ENCODE data around the gene TRAK1. TPM values are rescaled to one million over a fixed set of nuclear protein-coding genes. Genes with fewer than 3 reads are reported as not detected.

The TRAK1 gene
- polyA plus RNA-seq, 4 donors = 29.8 to 51.2 (median 46.7) TPM

DNA sequence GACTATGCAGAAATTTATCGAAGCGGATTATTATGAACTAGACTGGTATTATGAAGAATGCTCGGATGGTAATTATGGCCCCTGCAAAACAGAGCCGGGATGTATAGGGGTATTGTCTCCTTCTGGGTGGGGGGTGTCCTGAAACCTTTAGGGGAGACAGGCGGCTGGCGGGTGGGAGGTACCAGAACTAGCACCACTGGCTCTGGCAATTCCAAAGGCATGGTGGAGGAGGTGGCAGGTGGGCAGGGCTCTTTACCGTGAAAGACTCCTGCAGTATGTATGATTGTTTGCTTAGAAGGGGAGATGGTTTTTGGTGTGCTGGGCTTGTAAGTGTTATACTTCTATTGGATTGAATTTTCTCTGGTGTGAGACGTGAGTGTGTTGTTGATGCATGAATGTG, 58.4 kb downstream of the TRAK1 start:
- no peak for DNase-seq (ENCODE audit: low read depth in 4 of 4, low spot score in 3 of 4)

DNA sequence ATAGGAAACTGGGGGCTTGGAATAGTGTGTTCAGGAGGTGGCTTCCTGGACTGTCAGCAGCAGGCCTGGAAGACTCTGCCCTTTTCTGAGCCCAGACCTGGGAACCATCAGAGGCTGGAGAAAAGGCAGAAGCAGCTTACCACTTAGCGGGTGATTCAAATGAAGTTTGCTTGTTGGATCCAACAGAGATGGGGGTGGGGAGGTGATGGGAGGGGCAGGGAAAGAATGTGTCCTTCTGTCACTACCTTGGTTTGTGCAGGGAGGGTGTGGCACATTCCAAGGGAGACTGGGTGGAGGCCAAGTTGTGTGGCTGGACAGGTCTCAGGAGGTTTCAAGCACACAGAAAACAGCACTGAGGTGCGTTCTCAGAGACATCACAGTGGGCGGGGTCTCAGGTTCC, 58.8 kb downstream of the TRAK1 start:
- no peak for DNase-seq (ENCODE audit: low read depth in 4 of 4, low spot score in 3 of 4)

DNA sequence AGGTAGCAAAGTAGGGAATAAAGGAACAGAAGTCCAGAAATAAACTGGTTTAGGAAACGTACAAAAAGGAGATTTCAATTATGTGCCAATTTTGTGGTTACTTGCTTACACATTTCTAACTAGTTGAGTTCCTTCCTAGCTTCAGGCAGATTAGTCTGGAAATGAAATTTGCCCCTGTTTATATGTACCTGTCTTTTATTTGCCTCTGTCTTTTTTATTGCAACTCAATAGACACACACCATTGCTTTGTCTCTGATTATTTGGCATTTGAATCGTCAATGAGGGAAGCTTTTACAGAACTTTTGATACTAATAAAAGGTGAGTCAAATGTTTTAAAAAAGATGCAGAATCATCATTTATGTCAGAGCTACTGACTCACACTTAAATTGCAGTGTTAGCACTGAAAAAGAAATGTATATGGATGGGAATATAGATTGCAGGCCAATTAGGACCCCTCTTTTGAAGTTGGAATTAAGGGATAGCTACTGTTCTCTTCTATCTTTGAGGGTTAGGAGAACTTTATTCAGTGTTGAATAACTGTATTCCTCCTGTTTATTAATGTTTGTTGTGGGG, 60.5 kb downstream of the TRAK1 start:
- DNase-seq (ENCODE audit: low read depth in 4 of 4, low spot score in 3 of 4) = no peak

GRCh38 chr3:42152193-42152592, 61.0 kb downstream of the TRAK1 start:
- no peak for DNase-seq (ENCODE audit: low read depth in 4 of 4, low spot score in 3 of 4)

DNA sequence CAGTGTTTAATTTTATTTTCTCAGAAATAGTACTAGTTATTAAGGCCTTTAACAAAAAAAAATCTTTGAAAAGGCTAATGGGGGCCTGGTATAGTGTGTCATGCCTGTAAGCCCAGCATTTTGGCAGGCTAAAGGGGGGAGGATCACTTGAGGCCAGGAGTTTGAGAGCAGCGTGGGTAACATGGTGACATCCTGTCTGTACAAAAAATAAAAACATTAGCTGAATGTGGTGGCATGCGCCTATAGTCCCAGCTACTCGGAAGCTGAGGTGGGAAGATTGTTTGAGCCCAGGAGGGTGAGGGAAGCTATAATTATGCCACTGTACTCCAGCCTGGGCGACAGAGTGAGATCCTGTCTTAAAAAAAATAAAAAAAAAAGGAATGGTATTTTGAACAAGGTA, 61.9 kb downstream of the TRAK1 start:
- no peak for DNase-seq (ENCODE audit: low read depth in 4 of 4, low spot score in 3 of 4)

DNA sequence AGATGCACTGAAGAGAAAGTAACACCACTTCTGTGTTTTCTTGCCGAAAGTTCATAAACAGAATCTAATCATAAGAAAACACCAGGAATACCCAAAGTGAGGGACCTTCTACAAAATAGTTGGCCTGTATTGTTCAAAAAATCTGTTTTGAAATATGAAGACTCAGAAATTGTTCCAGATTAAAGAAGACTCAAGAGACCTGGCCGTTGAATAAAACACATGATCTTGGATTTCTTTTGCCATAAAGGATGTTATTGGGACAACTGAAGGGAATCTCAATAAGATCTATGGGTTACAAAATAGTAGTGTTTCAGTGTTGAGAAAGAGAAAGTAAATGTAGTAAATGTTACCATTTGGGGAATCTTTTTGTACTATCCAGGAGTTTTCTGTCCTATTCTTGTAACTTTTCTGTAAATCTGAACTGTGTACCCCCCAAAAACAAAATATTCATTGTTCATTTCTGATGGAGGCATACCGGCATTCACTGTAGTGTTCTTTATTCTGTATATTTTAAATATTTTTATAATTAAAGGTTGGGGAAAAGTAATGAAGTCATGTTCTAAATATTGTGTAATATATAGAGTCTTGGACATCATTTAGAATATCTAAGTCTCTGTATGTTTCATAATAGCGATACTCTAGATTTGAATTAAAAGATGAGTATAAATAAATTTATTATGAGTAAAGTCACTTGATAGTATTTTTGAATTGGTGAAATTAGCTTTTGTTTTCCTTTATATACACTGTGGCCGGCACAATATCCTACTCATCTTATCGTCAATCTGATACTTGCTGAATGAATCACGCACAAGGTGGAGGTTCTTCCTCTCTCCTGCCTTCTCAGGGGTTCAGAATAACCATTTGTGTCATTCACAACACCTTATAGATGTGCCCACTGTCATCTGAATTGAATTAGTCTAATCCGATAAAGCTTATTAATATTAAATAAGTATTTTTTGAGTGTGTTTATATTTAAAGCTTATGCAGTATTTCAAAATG, 66.7 kb downstream of the TRAK1 start:
- no peak for DNase-seq (ENCODE audit: low read depth in 4 of 4, low spot score in 3 of 4)

DNA sequence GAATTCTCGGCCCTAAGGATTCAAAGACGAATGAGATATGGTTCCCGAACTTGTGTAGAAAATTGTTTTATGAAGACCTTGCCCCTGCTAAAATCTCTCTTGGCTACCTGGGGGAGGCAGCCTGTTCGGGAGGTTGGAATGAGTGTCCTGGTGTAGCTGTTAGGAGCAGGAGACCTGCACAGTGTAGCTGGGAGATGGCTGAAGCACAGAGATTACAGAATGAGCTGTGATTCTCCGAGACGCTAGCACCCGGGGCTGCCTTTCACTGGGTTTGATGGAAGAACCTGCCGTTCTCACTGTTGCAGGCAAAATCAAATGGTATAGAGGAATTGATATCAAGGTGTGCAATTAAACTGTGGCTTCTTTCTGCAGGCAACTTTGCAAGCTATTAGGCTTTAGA, 68.0 kb downstream of the TRAK1 start:
- no peak for DNase-seq (ENCODE audit: low read depth in 4 of 4, low spot score in 3 of 4)

DNA sequence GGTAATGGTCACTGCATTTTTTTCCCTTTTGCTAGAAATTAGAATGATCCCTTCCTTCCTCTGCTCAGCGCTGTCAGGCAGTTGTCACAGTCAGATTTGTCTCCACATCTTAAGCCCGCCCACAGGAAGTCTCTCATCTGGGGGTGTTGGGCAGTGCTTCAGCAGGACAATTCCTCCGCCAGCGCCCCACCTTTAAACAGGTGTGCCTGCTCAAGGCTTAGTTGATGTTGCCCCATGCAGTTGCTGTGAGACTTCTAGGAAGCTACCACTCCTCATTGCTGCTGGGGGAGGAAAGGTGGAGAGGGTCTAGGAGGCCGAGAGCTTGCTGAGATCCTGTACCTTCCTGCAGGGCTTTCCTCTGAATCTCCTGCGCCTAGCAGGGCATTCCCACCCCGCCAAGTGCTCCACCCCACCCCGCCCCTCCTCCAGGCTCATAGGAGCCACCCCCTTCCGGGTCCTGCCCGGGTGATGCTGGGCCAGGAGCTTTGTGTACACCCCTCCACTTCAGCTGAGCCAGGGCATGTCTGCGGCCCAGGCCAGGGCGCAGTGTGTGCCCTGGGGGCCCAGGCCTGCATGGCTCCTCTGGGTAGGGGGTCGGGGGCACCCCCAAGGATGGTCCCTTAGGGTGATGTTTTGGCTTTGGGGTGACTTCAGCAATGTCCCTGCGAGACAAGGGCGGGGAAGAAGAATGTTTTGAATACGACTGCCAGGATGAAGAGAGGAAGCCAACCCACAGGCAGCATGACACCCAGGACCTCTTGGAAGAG, 68.7 kb downstream of the TRAK1 start:
- peak in 2 of 4 donors; percentile 29 to 46 for DNase-seq (ENCODE audit: low read depth in 4 of 4, low spot score in 3 of 4)

DNA sequence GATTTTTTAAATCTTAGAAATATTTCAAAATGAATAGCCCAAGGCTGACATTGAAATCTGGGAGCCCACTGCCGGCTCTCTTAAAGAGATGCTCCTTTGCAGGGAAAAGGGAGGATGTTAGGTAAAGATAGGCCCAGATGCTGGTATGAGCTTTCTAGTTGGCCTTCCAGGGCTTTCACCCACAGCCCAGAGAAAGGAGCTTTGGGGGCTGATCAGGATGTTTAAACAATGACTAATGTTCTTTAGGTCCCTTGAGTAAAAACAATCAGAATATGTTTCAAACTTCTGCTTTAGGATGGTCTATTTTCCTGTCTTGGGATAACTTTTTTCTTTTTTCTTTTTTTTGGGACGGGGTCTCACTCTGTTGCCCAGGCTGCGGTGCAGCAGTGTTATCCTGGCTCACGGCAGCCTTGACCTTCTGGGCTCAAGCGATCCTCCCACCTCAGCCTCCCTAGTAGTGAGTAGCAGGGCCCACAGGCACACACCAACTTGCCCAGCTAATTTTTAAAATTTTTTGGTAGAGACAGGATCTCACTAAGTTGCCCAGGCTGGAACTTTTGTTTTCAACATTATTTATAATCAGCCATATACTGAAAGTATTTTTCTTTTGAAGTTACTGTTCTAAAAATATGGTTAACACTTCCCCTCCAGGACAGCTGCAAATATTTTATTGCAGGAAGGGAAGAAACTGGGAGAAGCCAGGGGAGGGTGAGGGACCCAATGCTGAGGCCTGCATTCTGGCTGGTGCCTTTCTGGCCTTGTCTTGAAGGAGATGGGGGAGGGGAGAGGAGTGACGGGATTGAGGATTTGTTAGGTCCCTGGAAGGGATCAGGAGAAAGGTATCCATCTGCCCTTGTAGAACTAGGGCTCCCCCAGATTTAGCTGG, 70.1 kb downstream of the TRAK1 start:
- no peak for DNase-seq (ENCODE audit: low read depth in 4 of 4, low spot score in 3 of 4)

DNA sequence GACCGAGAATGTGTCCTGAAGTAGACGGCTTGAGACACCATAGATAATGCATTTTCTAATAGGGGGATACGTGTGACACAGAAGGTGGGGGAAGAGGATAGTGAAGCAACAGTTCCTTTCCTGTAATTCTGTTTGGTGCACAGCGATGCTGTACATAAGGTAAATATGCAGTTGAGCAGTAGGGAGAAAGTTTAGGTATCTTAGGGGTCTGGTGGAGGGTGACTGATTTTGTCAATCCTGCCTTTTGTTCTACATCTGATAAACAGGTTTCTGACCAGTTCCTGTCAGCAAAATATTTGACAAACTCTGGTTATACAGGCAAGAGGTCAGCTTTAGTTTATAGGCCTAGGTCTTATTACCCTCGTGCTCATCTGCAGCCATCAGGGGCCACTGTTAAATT, 71.3 kb downstream of the TRAK1 start:
- no peak for DNase-seq (ENCODE audit: low read depth in 4 of 4, low spot score in 3 of 4)

GRCh38 chr3:42163622-42164244, 72.6 kb downstream of the TRAK1 start:
- no peak for DNase-seq (ENCODE audit: low read depth in 4 of 4, low spot score in 3 of 4)

GRCh38 chr3:42164656-42165055, 73.5 kb downstream of the TRAK1 start:
- no peak for DNase-seq (ENCODE audit: low read depth in 4 of 4, low spot score in 3 of 4)

DNA sequence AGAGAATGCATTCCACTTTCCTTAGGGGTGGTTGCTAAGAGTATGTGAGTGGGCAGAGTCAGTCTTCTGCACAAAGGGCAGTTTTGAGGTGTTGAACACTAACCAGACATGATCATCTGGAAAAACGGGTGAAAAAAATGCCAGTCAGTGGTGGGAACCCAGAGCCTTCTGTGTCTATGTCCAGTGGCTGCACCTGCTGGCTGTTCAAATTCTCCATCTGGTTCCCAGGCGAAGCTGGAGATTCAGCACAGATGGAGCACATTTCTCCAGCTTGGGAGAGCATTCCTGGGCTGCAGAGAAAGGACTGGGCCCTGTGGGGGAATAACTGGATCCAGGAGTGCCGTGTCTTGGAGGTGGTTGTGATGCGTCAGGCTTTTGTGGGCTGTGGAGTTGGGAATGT, 74.1 kb downstream of the TRAK1 start:
- no peak for DNase-seq (ENCODE audit: low read depth in 4 of 4, low spot score in 3 of 4)

DNA sequence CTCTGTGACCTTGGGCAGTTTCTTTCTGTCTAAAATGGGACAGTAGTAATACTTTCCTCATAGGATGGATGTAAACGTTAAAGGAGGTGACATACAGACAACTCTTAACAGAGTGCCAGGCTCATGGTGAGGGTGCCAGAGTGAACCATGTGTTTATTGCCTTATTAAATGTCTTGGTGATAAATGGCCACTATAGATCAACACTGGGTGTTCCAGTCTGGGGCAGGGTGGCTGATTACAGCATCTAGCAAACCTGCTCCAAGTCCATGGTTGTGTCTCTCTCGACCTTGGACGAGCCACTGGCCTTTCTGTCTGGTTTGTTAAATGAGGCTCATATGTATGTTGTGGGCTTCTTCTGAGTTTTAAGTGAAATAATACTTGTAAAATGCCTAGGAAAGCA, 75.1 kb downstream of the TRAK1 start:
- DNase-seq (ENCODE audit: low read depth in 4 of 4, low spot score in 3 of 4) = no peak

DNA sequence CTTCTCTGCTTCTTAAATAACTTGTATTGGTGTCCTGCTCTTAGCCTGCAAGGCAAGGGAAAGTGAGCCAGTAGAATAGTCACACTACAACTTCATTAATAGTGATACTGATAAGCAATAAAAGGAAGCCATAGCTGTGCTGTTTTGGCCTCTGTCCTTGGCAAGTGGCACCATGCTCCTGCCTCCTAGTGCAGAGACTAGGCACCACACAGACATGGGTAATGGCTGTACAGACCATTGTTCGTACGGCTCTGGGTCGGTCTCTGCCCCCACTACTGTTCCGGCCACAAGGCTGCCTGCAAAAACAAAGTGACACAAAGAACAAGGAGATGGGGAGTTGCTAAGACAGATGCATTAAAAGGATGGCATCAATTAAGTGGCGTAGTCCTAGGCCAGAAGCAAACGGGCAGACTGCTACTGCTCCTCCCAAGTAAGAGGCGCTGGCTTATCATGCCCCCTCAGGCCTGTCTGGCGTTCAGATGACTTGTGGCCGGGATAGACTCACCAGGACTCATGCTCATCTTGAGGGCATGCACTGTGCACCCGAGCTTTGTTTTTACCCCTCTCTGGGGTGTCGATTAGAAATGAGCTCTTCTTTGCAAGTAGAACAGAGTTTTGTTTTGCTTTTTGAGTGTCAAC, 75.6 kb downstream of the TRAK1 start:
- DNase-seq (ENCODE audit: low read depth in 4 of 4, low spot score in 3 of 4) = no peak

- no peak for DNase-seq (ENCODE audit: low read depth in 4 of 4, low spot score in 3 of 4)
Observed at GRCh38 chr3:42169579-42170120, 78.5 kb downstream of the TRAK1 start.

DNA sequence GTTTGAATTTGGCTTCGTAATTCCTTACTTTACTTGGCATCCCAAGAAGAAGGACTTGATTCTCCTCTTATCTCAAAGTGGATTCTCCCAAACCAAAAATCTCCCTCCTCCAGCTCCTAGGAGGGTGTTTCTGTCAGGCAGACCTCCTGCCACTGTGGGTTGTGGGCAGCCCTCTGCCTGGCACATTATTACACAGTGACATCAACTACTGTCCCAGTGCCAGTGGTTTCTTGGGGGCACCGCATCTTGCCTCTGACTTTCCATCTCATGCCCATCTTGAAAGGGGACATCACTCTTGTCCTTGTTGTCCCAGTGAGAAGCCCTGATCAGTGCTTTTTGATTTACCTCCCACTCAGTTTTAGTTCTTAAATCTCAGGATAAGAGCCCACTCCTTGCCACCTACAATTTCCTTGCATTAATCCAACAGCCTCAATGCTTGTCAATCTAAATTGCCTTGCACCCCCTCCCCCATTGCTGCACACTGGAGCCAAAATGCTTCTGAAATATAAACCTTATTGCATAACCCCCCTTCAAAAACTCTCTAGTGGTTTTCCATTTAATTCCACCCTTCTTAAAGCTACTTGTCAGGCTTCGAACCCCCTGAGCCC, 81.0 kb downstream of the TRAK1 start:
- DNase-seq (ENCODE audit: low read depth in 4 of 4, low spot score in 3 of 4) = no peak

GRCh38 chr3:42173307-42173706, 82.2 kb downstream of the TRAK1 start:
- DNase-seq (ENCODE audit: low read depth in 4 of 4, low spot score in 3 of 4) = no peak
